Hepatocyte (in vitro differentiated cells): ENCODE data around the gene HADHA.

ENCODE experiments used
- CTCF ChIP-seq: fragments of 200-600 bp; sonication (generic); IDR thresholded peaks from 2 replicates; pipeline ENCODE4 v1.5.1; 2016; ENCODE audit warnings: antibody characterized with exemption, mild to moderate bottlenecking; ENCODE audit not compliant: poor library complexity
- EZH2 ChIP-seq: fragments of 200-600 bp; sonication (generic); IDR thresholded peaks from 2 replicates; pipeline ENCODE4 v1.6.1; 2016; ENCODE audit warnings: antibody characterized with exemption, mild to moderate bottlenecking, borderline replicate concordance
- EZH2phosphoT487 ChIP-seq: fragments of 200-600 bp; sonication (generic); IDR thresholded peaks from one replicate; pipeline ENCODE4 v1.6.1; 2018; ENCODE audit warnings: antibody characterized with exemption, mild to moderate bottlenecking, low read depth, moderate library complexity; ENCODE audit not compliant: unreplicated experiment, severe bottlenecking

- TF ChIP-seq EZH2 (no peak), CTCF (no peak), EZH2phosphoT487 (no peak)
Observed at GRCh38 chr2:26244309-26245230, at the start of gene HADHA, which contains the start of gene HADHB.
